TTC549 (cell line): ENCODE measurements around the gene RIPOR3.
"Not testable (repeated sequence)": the region's sequence is repeated elsewhere in the genome, so short reads cannot be mapped to it uniquely, and the experiment has no call there.

Experiments used
- FAIRE-seq: peaks from 2 replicates; lab custom pipeline; 2012; peaks lifted over from hg19 to GRCh38; lab: Jason Lieb, UNC

Gene RIPOR3

DNA sequence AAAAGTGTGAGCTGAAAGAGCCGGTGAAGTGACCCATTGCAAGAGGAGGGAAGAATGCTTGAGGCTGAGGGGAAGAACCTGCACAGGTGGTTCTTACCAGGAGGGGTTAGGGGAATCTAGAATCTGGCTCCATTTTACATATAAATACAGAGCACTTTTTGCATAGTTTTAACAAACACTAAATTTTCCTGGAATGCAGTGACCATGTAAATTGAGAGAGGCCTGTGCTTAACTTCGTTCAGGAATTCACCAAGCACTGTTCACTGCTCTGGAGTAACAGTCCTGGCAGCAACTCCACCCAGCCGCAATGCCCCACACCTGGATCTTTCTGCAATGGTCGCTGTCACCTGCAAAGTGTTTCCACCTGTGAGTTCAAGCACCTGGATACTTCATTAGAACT, 13.2 kb upstream of the RIPOR3 start:
- FAIRE-seq: no peak

- not testable (repeated sequence) for FAIRE-seq
Measured at GRCh38 chr20:50703651-50704438, 12.5 kb upstream of the RIPOR3 start.

DNA sequence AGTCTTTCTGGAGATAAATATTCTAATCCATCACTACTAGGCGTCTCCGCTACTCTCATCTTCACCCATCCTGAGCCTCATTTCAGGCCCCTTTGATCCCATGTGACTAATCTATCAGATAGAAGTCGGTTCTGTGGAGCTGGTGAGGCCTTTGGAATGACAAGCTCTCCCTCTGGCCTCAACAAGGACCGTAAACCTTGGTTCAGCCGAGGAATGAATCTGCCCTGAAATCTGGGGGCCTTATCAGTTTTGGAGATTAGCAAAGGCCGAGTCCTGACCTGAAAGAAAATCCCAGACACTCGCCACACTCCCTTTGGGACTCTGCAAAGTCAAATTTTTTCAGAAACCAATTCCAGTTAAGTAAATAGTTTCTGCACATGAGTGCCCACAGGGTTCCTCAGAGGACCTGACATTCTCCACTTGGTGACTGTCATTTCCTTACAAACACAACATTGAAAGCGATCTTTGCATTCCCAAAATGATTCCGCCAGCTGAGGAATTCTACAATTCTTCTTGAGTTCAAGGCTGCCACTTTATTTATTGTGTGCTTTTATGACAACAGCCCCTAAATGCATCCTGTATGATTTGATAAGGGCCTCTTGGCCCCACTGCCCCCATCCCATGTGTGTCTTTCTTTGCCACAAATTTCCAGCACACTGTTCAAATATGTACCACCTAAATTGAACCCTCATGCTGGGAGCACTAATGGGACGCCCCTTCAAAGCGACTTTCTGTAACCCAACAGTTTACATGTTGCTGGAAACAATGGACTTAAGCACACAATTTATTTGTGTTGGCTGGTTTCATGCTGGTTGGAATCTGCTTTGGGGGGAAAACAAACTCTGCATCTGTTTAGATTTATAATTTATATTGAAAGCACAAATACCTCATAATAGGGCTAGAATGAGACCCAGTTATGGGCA, 10.0 kb upstream of the RIPOR3 start:
- FAIRE-seq: peak; percentile 95

- no peak for FAIRE-seq
Measured at GRCh38 chr20:50699688-50700087, 8.3 kb upstream of the RIPOR3 start.

- FAIRE-seq: not testable (repeated sequence)
Measured at GRCh38 chr20:50698255-50698654, 6.9 kb upstream of the RIPOR3 start.

DNA sequence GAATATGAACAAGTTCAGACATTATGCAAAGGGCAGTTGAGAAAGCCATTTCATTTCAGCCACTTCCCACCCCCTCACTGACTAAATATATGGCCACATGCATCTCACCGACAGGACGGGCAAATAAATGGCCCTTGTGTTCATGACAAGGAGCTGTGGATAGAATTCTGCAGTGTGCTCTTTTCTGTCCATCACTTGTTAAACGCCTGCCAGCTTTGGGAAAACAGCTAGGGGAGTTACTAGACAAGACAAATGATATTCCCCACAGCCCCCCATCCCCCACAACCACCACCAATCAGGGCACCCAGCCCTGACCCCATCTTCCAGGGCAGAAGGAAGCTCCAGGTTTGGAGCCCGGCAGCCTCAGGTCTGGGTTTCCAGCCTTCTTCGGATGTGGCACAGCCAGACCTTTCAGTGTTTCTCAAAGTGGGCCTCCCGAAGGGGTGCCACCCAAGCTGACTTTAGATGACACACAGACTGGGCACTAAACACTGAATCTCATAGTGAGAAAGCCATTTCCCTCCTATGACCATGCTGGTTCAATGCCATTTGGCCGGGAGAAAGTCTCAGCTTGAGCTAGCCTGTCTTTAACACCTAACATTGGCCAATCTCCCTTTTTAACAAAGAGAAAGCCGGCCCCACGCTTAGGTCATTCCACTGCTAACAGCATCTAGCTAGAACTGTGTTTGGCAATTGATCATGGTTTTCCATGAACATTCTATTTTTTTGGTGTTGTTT, 4.0 kb upstream of the RIPOR3 start:
- FAIRE-seq: no peak

- no peak for FAIRE-seq
Measured at GRCh38 chr20:50694379-50695134, 3.2 kb upstream of the RIPOR3 start.

GRCh38 chr20:50693001-50693400, 1.7 kb upstream of the RIPOR3 start:
- FAIRE-seq: no peak

DNA sequence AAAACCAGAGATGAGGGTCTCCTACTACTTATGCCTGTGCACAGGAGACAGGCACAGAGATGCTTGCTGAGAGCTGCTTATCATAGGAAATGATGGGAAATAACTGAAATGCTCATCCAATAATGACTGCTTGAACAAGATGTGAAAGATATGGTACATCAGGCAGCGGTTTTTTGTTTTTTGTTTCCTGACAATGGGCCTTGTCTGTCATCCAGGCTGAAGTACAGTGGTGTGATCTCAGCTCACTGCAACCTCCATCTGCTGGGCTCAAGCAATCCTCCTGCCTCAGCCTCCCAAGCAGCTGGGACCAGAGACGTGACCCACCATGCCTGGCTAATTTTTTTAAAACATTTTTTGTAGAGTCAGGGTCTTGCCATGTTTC, 1.2 kb upstream of the RIPOR3 start:
- FAIRE-seq: no peak

DNA sequence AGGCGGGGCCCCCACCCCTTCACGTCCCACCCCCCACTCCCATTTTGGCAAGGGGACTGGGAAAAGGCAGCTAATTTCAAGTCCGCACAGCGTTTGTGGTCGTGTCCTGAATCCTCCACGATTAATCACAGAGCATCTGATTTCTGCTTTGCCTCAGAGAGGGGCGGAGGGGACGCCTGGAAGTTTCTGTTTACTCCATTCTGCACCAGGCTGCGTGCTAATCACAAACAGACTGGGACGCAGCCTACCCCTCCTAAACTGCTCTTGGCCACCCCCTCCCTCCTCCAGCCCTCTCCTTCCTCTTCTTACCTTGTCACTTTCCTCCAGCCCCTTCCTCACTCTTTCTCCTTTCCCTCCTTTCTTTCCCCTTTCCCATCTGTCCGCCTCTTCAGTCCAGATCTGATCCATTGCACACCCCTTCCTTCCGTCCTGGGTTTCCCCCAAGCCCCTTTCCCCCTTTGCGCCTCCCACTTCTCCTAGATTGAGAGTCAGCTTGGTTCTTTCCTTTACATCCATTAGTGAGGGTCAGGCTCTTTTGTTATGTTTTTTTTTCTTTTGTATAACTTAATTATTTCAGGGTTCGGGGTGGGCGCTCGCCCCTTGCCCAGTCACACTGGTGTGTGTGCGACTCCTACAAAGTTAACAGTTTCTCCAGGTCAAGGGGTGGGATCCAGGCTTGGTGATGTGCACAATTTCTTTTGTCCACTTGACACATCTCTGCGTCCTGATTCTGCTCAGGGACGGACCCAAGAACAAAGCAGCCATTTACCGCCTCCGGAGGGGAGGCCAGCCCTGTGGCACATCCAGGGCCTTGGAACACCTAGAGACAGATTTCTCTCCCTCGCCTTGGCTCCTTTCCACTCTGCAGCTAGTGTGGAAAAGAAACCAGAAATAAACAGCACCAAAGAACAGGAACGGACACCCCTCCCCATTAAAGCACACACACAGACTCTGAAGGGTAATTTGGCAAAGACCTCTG, 520 bp upstream of the RIPOR3 start:
- FAIRE-seq: no peak

- no peak for FAIRE-seq
Measured at GRCh38 chr20:50689864-50690649, 1.3 kb downstream of the RIPOR3 start.

GRCh38 chr20:50688256-50688975, 2.9 kb downstream of the RIPOR3 start:
- no peak for FAIRE-seq

DNA sequence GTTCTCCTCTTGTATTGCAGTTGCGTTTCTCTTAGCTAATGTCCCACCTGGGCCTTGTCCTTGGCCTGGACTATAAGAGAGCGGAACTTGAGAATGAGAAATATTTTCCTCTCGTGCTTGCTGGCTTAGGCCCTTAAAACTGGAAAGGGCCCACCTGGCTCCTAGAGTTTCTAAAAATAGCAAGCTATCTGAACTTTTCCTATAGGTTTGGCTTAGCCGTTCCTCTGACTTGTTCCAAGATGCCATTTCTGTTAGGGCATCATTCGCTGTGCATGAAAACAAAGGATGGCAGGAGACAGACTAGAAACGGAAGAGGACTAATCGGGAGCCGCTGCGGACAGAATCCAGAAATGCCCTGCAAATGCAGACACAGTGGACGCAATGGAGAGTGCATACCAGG, 4.5 kb downstream of the RIPOR3 start:
- FAIRE-seq: no peak

DNA sequence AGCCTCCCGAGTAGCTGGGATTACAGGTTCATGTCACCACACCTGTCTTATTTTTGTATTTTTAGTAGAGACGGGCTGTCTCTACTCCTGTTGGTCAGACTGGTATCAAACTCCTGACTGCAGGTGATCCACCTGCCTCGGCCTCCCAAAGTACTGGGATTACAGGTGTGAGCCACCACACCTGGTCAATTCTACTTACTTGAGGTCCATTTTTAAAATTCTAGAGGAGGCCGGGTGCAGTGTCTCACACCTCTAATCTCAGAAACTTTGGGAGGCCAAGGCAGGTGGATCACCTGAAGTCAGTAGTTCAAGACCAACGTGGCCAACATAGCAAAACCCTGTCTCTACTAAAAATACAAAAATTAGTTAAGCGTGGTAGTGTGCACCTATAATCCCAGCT, 7.8 kb downstream of the RIPOR3 start:
- FAIRE-seq: no peak

DNA sequence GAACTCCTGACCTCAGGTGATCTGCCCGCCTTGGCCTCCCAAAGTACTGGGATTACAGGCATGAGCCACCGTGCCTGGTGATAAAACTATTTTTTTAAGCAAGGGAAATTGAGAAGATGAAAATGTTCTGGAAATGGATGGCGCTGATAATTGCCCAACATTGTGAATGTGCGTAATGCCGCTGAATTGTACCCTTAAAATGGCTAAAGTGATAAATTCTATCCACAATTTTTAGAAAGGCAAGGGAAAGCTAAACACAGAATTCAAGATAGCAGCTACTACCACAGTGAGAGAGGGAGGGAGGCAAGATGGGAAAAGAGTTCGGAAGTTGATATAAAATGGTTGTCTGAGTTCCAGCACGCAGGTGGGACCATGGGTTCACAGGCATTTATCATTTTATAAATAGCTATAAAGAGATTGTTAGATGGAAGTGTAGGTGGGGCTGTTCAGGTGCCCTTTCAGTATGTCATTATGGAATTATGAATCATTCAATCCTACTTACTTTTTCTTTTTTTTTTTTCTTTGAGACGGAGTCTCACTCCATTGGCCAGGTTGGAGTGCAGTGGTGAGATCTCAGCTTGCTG, 8.3 kb downstream of the RIPOR3 start:
- no peak for FAIRE-seq

GRCh38 chr20:50682065-50682464, 9.3 kb downstream of the RIPOR3 start:
- no peak for FAIRE-seq

GRCh38 chr20:50681359-50682064, 9.8 kb downstream of the RIPOR3 start:
- FAIRE-seq: no peak
